Natural killer cell (primary cell): Measurements from ENCODE around the gene GPR89A. TPM values are rescaled to one million over a fixed set of nuclear protein-coding genes. Genes with fewer than 3 reads are reported as not detected.
A peak's percentile ranks its signal among the peaks of the same experiment; 100 is the strongest.

Source experiments
- ATAC-seq, 3 donors: fragments of 150-1000 bp in 2 of 3; fragments of 200-7000 bp in 1 of 3; cut with Tn5 transposase; 1 replicate in 1 of 3; 2 replicates in 2 of 3; pipeline ENCODE4 v1.10.0; 2021; ENCODE audit warnings: mild to moderate bottlenecking in 2 of 3, moderate library complexity in 2 of 3
- DNase-seq, 2 donors: peaks; one replicate each; pipeline versions ENCODE4 v3.0.0 to v3.0.0-alpha.2; 2013 to 2021; ENCODE audit warnings: mixed read lengths in 1 of 2
- H3K27ac ChIP-seq: one replicate; pipeline ENCODE4 v1.5.1; 2013; ENCODE audit warnings: mild to moderate bottlenecking, low read length
- H3K27me3 ChIP-seq: one replicate; pipeline ENCODE4 v1.6.1; 2013; ENCODE audit warnings: low read length; ENCODE audit not compliant: control insufficient read depth, insufficient read depth
- H3K36me3 ChIP-seq: one replicate; pipeline ENCODE4 v1.6.1; 2013; ENCODE audit warnings: low read length; ENCODE audit not compliant: control insufficient read depth, insufficient read depth
- H3K4me1 ChIP-seq: one replicate; pipeline ENCODE4 v1.6.1; 2013; ENCODE audit warnings: low read length; ENCODE audit not compliant: control insufficient read depth, insufficient read depth
- H3K4me3 ChIP-seq: one replicate; pipeline ENCODE4 v1.5.1; 2013; ENCODE audit warnings: low read length
- H3K9me3 ChIP-seq: one replicate; pipeline ENCODE4 v1.6.1; 2013; ENCODE audit warnings: low read length; ENCODE audit not compliant: control insufficient read depth, insufficient read depth
- H3K27ac Mint-ChIP-seq, 2 donors: one replicate each; pipeline ENCODE4 v1.8.0; 2022; ENCODE audit warnings: mild to moderate bottlenecking in 2 of 2, mixed read lengths in 2 of 2, moderate library complexity in 1 of 2
- H3K27me3 Mint-ChIP-seq, 2 donors: one replicate each; pipeline ENCODE4 v1.8.0; 2022; ENCODE audit warnings: low read depth in 2 of 2, mixed read lengths in 2 of 2
- H3K36me3 Mint-ChIP-seq: one replicate; pipeline ENCODE4 v1.8.0; 2022; ENCODE audit warnings: mixed read lengths
- H3K4me1 Mint-ChIP-seq, 2 donors: one replicate each; pipeline ENCODE4 v1.8.0; 2022; ENCODE audit warnings: mixed read lengths in 2 of 2
- H3K4me3 Mint-ChIP-seq: one replicate; pipeline ENCODE4 v1.8.0; 2022; ENCODE audit warnings: mild to moderate bottlenecking, moderate library complexity, mixed read lengths
- H3K9me3 Mint-ChIP-seq, 2 donors: one replicate each; pipeline ENCODE4 v1.8.0; 2022; ENCODE audit warnings: mixed read lengths in 2 of 2
- WGBS: methylation state at CpG from one replicate; pipeline ENCODE4 v1.1.7; 2013; ENCODE audit warnings: missing lambda C conversion rate; ENCODE audit not compliant: insufficient coverage; 5-methylcytosine and 5-hydroxymethylcytosine counted together
- intact Hi-C: fragments of 100-400 bp; cut with micrococcal nuclease; formaldehyde crosslinking; loops from one replicate; pipeline ENCODE4 v1.14.2; 2022
- total RNA-seq, 4 donors: library from RNA; stranded (reverse); fragments of 120-200 nt in 1 of 4; gene quantifications; one replicate each; pipeline versions ENCODE4 v1.2.3 to v1.2.4, GENCODE V29; 2013 to 2022
- TF ChIP-seq, protein P1 (sequence below): fragments of 200-600 bp; IDR thresholded peaks from one replicate; pipeline ENCODE4 v1.8.0; 2022; ENCODE audit warnings: antibody characterized with exemption

Gene GPR89A
- total RNA-seq, 3 donors from 2014 or later (not counting 1 experiment from before 2014, with no cell fraction given): 31.9 to 50.1 (median 37.2) TPM

DNA sequence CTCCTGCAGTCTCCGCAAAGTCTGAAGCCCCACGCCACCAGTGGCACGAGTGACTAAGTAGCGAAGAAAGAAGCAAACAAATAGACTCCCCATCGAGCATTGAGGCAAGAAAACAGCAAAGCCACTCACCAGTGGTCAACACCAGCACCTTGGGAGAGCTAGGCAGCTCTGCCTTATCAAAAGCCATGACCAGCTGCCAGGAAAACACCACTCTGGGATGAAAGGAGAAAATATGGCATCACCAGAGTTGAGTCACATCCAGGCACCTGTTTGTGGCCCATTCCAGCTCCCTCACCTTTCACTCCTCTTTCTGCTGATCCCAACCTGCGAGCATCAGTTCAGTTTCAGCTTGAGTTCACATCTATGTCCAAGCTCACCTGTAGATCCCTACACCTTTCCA, 82.1 kb downstream of the GPR89A start:
- Mint-ChIP-seq H3K27ac (peak overlapping the region; percentile 82 to 91), H3K9me3 (no peaks in the 10 kb centered on the region), H3K4me3 (peak overlapping the region; percentile 78), H3K4me1 (peaks cover 48 to 49% of the 10 kb centered on the region in 2 donors), H3K36me3 (no peaks in the 10 kb centered on the region), H3K27me3 (no peaks in the 10 kb centered on the region)
- WGBS: 59% methylated on average over 6 of the region's 6 CpGs
- H3K27ac ChIP-seq: peak overlapping the region; percentile 61
- H3K27me3 ChIP-seq: no peaks in the 10 kb centered on the region
- DNase-seq (no peak), ATAC-seq (peak in 2 of 3 donors; percentile 5 to 19)
- no peak overlapping the region for H3K4me3 ChIP-seq
- H3K4me1 ChIP-seq: peaks cover 46% of the 10 kb centered on the region
- intact Hi-C loops: loop anchor here (1.0 kb wide), 1 partner anchor 29 kb away; the partner anchor contains the start of gene CD160
- no peaks in the 10 kb centered on the region for H3K9me3 ChIP-seq
- peaks cover 2% of the 10 kb centered on the region for H3K36me3 ChIP-seq
- TF ChIP-seq, protein P1, sequence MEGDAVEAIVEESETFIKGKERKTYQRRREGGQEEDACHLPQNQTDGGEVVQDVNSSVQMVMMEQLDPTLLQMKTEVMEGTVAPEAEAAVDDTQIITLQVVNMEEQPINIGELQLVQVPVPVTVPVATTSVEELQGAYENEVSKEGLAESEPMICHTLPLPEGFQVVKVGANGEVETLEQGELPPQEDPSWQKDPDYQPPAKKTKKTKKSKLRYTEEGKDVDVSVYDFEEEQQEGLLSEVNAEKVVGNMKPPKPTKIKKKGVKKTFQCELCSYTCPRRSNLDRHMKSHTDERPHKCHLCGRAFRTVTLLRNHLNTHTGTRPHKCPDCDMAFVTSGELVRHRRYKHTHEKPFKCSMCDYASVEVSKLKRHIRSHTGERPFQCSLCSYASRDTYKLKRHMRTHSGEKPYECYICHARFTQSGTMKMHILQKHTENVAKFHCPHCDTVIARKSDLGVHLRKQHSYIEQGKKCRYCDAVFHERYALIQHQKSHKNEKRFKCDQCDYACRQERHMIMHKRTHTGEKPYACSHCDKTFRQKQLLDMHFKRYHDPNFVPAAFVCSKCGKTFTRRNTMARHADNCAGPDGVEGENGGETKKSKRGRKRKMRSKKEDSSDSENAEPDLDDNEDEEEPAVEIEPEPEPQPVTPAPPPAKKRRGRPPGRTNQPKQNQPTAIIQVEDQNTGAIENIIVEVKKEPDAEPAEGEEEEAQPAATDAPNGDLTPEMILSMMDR: no peak

DNA sequence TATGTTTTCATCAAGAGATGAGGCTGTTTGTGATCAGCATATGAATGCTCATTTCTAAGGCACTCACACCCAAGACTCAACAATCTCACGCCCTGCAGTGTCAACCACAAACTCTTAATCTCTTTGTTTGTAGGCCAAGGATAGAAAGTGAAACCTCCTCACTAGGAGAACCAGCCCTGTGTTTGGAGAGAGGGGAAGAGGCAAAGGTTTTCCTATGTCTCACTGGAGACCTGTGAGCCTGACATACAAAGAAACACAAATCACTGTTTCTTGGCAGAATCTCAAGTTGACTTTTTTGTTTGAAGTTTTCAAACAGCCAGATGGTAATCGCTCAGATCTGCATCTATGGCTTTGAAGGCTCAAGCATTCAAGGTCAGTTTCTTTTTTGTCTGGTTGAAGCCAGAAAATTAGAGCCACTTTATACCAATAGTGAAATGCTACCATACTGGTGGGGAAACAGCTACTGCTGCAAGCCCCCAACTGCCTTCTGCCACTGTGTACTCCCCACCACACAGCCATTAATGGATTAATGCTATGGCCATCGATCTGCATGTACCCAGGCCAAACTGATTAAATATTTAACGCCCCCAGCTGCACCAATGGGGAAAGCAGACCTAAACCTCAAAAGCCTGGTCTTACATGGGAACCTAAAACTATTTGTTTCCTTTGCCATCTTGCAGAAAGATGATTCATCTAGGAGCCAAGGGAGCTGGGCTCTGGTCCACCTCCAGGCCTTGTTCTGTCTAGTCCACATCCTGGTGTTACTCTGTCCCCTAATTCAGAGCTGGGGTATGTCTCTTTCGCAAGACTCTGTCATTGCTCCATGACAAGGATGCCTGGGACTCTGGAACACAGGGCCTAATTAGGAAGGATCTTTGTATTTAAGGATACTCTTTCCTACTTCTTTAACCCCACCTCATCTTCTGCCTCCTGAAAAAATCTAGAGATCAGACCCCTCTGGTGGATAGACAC, 83.1 kb downstream of the GPR89A start:
- DNase-seq: peak; percentile 37 to 71
- H3K36me3 Mint-ChIP-seq: no peaks in the 10 kb centered on the region
- H3K36me3 ChIP-seq: peaks cover 2% of the 10 kb centered on the region
- TF ChIP-seq, protein P1: no peak
- H3K27me3 Mint-ChIP-seq: no peaks in the 10 kb centered on the region
- no peaks in the 10 kb centered on the region for H3K27me3 ChIP-seq
- H3K4me3 ChIP-seq: no peak overlapping the region
- H3K9me3 ChIP-seq: no peaks in the 10 kb centered on the region
- peaks cover 46% of the 10 kb centered on the region for H3K4me1 ChIP-seq
- H3K27ac ChIP-seq: peak overlapping the region; percentile 71
- ATAC-seq: peak; percentile 86 to 96 (median 95)
- H3K27ac Mint-ChIP-seq: peak overlapping the region; percentile 82 to 91
- intact Hi-C loops: loop anchor here (1.0 kb wide), 1 partner anchor 28 kb away; the partner anchor contains the start of gene CD160
- no peaks in the 10 kb centered on the region for H3K9me3 Mint-ChIP-seq
- peak overlapping the region; percentile 78 for H3K4me3 Mint-ChIP-seq
- 65% methylated on average over 4 of the region's 5 CpGs for WGBS
- H3K4me1 Mint-ChIP-seq: peaks cover 56 to 57% of the 10 kb centered on the region in 2 donors

DNA sequence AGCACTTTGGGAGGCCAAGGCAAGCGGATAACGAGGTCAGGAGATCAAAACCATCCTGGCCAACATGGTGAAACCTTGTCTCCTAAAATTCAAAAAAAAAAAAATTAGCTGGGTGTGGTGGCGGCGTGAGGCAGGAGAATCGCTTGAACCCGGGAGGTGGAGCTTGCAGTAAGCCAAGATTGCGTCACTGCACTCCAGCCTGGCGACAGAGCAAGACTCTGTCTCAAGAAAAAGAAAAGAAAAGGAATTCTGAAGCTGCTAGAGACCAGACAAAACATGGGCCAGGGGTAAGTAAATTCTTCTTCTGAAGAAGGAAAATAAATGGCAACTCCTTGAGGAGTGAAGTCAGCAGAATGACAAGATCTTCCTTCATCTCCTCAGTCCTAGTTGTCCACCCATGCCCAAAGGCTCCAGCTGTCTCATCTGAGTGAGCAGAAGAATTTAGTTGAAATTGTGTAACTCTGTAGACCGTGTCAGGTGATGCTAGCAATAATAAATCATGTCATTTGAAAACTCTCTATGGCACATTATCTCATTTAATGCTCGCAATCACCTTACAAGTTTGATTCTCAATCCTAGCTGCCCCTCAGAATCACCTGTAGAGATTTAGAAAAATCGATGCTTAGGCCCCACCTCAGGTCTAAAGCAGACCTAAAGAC, 85.1 kb downstream of the GPR89A start:
- intact Hi-C loops: no loop called here

More for the DNA sequence above, 85.1 kb downstream of the GPR89A start:
- Histone ChIP-seq H3K4me1 (peaks cover 40% of the 10 kb centered on the region), H3K9me3 (no peaks in the 10 kb centered on the region), H3K27me3 (no peaks in the 10 kb centered on the region), H3K27ac (no peak overlapping the region), H3K36me3 (no peaks in the 10 kb centered on the region), H3K4me3 (no peak overlapping the region)
- Mint-ChIP-seq H3K27ac (no peak overlapping the region), H3K4me1 (peaks cover 62 to 71% of the 10 kb centered on the region in 2 donors), H3K4me3 (no peak overlapping the region), H3K27me3 (peaks cover 0 to 4% of the 10 kb centered on the region in 2 donors), H3K36me3 (no peaks in the 10 kb centered on the region), H3K9me3 (no peaks in the 10 kb centered on the region)
- TF ChIP-seq, protein P1: no peak
- no peak for DNase-seq
- WGBS: 97% methylated on average over 11 of the region's 11 CpGs
- no peak for ATAC-seq
